Cortex of kidney (tissue), 1 donor: Measurements from ENCODE around the gene RNF126.
"Not testable (repeated sequence)": the region's sequence is repeated elsewhere in the genome, so short reads cannot be mapped to it uniquely, and the experiment has no call there.

Source experiments
- DNase-seq: peaks from one replicate; lab custom pipeline; 2025; lab: John Stamatoyannopoulos, UW

RNF126 gene

GRCh38 chr19:628168-628567, 34.8 kb downstream of the RNF126 start:
- no peak for DNase-seq

- DNase-seq: not testable (repeated sequence)
These were observed 36.4 kb downstream of the RNF126 start for GRCh38 chr19:626566-626965.

GRCh38 chr19:625257-625656, 37.8 kb downstream of the RNF126 start:
- no peak for DNase-seq

- no peak for DNase-seq
These were observed 38.4 kb downstream of the RNF126 start for GRCh38 chr19:624433-625109.

- no peak for DNase-seq
These were observed 39.0 kb downstream of the RNF126 start for GRCh38 chr19:623974-624373.

GRCh38 chr19:623175-623916, 39.7 kb downstream of the RNF126 start:
- no peak for DNase-seq

GRCh38 chr19:622666-623065, 40.3 kb downstream of the RNF126 start:
- no peak for DNase-seq

GRCh38 chr19:621819-622218, 41.2 kb downstream of the RNF126 start:
- DNase-seq: no peak

GRCh38 chr19:621191-621590, 41.8 kb downstream of the RNF126 start:
- not testable (repeated sequence) for DNase-seq

GRCh38 chr19:620166-620862, 42.7 kb downstream of the RNF126 start:
- no peak for DNase-seq

- DNase-seq: no peak
These were observed 43.6 kb downstream of the RNF126 start for GRCh38 chr19:619286-620002.

- DNase-seq: no peak
These were observed 44.2 kb downstream of the RNF126 start for GRCh38 chr19:618674-619285.

- DNase-seq: no peak
These were observed 44.8 kb downstream of the RNF126 start for GRCh38 chr19:618247-618619.

- no peak for DNase-seq
These were observed 45.3 kb downstream of the RNF126 start for GRCh38 chr19:617551-618246.

GRCh38 chr19:616747-617526, 46.1 kb downstream of the RNF126 start:
- DNase-seq: no peak

- no peak for DNase-seq
These were observed 46.8 kb downstream of the RNF126 start for GRCh38 chr19:616062-616700.

GRCh38 chr19:615619-616018, 47.4 kb downstream of the RNF126 start:
- DNase-seq: no peak

- DNase-seq: no peak
These were observed 49.1 kb downstream of the RNF126 start for GRCh38 chr19:613732-614567.

GRCh38 chr19:612941-613340, 50.1 kb downstream of the RNF126 start:
- DNase-seq: no peak
